SK-N-MC (cell line): Measurements from ENCODE around the gene SMIM24.

Experiments used
- EZH2 ChIP-seq: fragments of 200-600 bp; sonication (generic); IDR thresholded peaks from one replicate; pipeline ENCODE4 v1.6.1; 2017; ENCODE audit warnings: antibody characterized with exemption
- POLR2AphosphoS5 ChIP-seq: IDR thresholded peaks from 2 replicates; pipeline ENCODE4 v1.6.1; 2012; ENCODE audit warnings: mild to moderate bottlenecking, low read depth, low read length, borderline replicate concordance

DNA sequence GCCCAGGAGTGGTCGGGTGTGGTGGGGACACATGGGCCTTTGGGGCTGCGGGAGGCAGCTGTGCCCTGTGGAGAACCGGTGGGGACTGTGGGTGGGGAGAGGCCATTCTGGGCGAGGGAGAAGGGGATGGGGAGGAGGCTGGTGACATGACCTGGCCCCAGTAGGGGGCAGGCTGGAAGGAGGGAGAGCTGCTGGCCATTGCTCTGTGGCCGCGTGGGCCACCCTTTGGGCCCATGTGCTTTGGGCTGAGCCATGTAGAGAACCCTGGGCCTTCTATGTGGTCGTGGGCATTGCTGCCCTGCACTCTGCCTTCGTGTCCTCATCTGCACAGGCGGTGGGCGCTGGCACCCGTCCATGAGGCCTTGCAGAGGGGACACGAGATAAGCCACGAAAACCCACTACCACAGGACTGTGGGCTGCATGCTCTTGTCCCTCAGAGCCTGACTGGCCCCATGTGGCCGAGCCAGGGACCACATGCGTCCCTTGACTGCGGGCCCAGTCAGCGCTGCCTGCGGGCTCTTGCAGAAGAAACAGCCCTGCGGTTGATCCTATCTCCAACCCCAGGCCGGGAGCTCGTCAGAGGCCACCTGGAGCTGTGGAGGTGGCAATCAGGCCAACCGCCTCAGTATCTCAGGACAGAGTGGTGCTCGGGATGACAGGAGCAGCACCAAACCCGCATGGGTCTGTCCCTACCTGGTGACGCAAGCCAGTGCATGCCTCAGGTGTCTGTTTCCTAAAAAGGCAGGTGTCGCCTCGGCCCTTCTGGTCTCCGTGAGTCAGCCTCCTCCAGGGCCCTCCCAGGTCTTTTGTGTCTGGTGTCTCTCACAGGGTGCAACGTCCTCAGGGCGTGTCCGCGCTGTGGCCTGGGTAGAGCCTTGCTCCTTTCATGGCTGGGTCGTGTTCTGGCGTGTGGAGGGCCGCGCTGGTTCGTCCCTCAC, 40.1 kb upstream of the SMIM24 start:
- TF ChIP-seq POLR2AphosphoS5 (no peak), EZH2 (no peak)
